GM18867 (cell line): Measurements from ENCODE around the gene HRC.
"Not testable (repeated sequence)": the region's sequence is repeated elsewhere in the genome, so short reads cannot be mapped to it uniquely, and the experiment has no call there.

Source experiments
- ATAC-seq: cut with Tn5 transposase; IDR thresholded peaks from one replicate; pipeline ENCODE4 v1.9.1; 2021; ENCODE audit warnings: mild to moderate bottlenecking, moderate library complexity; ENCODE audit not compliant: unreplicated experiment

The HRC gene, protein sequence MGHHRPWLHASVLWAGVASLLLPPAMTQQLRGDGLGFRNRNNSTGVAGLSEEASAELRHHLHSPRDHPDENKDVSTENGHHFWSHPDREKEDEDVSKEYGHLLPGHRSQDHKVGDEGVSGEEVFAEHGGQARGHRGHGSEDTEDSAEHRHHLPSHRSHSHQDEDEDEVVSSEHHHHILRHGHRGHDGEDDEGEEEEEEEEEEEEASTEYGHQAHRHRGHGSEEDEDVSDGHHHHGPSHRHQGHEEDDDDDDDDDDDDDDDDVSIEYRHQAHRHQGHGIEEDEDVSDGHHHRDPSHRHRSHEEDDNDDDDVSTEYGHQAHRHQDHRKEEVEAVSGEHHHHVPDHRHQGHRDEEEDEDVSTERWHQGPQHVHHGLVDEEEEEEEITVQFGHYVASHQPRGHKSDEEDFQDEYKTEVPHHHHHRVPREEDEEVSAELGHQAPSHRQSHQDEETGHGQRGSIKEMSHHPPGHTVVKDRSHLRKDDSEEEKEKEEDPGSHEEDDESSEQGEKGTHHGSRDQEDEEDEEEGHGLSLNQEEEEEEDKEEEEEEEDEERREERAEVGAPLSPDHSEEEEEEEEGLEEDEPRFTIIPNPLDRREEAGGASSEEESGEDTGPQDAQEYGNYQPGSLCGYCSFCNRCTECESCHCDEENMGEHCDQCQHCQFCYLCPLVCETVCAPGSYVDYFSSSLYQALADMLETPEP

DNA sequence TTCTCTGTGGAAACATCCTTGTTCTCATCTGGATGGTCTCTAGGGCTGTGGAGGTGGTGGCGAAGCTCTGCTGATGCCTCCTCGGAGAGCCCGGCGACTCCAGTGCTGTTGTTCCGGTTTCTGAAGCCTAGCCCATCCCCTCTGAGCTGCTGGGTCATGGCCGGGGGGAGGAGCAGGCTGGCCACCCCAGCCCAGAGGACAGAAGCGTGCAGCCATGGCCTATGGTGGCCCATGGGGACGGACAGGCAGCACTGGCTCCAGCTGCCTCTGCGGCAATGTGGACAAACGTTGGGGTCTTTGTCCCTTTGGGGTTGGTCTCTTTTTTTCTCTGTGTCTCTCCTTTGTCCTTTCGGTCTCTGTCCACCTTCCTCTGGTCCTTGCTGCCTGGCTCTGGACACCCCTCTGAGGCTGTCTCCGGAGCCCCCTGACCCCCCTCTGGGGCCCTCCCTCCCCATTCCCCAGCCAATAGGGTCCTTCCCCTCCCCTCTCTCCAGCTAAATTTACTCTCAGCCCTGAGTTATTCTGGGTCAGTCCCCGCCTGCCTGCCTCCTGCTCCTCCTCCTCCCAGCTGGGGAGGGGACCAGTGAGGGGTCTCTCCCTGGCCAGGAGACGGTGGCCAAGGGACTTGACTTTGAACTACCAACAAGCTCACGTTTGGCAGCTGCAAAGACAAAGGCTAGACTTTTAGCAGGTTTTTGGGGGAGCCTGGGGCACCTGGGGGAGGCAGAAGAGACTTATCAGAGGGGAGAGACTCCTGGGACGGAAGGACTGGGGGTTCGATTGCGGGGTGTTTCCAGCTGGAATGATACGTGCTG, at the start of gene HRC:
Gene HRC, minus strand, starts transcription at position 392 of the 815 bp plus-strand sequence. Its CDS starts 159 bp downstream, at position 233.
- ATAC-seq: no peak

DNA sequence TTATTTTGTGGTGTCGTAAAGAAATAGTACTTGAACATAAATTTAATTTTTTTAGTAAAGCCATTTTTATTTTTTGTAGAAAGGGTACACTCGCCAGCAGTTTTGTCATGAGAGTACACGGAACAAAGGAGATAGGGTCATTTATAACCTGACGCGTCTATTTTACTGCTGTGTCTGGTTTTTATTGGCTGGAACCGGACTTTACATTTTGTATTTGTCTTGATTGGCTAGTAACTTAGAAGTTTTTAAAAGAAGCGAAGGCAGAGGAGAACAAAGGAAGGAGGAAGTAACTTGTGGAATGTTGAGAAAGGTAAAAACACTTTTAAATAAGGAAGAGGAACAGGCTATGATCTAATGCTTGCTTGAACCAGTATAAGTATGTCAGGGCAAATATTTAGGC, 45.8 kb upstream of the HRC start:
- ATAC-seq: no peak

DNA sequence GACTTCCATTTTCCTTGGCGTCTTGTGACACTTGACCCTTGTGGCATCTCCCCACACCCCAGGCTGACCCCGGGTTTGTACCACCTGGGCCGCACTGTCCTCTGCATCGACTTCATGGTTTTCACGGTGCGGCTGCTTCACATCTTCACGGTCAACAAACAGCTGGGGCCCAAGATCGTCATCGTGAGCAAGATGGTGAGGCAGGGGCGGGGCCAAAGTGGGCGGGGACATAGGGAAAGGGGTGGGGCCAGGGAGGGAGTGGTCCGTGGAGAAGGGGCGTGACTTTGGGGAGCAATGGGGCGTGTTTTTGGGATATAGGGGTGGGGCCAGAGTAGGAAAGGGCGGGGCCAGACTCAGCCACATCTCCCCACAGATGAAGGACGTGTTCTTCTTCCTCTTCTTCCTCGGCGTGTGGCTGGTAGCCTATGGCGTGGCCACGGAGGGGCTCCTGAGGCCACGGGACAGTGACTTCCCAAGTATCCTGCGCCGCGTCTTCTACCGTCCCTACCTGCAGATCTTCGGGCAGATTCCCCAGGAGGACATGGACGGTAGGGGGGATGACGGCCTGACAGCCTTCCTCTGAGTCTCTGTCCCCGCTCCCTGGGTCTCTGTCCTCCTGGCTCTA, 45.2 kb upstream of the HRC start:
- ATAC-seq: no peak

DNA sequence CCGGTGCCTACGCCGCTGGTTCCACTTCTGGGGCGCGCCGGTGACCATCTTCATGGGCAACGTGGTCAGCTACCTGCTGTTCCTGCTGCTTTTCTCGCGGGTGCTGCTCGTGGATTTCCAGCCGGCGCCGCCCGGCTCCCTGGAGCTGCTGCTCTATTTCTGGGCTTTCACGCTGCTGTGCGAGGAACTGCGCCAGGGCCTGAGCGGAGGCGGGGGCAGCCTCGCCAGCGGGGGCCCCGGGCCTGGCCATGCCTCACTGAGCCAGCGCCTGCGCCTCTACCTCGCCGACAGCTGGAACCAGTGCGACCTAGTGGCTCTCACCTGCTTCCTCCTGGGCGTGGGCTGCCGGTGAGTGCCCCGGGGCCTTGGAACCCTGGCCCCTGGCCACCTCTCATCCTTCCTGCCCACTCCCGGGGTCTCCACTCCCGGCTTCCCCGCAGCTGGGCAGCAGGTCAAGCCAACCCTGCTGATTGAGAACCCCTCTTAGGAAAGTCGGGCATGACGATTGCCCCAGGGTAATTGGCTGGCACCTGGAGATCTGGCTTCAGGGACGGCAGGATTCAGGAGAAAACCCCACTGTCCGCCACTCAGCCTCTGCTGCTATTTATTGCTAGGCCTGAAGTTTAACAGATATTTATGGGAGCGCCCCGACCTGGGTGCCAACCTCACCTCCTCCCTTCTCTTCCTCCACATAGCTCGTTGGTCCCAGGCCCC, 41.5 kb upstream of the HRC start:
- ATAC-seq: no peak

DNA sequence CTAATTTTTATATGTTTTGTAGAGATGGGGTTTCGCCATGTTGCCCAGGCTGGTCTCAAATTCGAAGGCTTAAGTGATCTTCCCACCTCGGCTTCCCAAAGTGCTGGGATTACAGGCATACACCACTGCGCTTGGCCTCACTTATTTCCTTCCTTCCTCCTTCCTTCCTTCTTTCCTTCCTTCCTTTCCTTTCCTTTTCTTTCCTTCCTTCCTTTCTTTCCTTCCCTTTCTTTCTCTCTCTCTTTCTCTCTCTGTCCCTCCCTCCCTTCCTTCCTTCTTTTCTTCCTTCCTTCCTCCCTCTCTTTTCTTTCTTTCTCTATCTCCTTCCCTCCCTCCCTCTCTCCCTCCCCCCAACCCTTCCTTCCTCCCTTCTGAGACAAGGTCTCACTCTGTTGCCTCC, 39.2 kb upstream of the HRC start:
- ATAC-seq: no peak

DNA sequence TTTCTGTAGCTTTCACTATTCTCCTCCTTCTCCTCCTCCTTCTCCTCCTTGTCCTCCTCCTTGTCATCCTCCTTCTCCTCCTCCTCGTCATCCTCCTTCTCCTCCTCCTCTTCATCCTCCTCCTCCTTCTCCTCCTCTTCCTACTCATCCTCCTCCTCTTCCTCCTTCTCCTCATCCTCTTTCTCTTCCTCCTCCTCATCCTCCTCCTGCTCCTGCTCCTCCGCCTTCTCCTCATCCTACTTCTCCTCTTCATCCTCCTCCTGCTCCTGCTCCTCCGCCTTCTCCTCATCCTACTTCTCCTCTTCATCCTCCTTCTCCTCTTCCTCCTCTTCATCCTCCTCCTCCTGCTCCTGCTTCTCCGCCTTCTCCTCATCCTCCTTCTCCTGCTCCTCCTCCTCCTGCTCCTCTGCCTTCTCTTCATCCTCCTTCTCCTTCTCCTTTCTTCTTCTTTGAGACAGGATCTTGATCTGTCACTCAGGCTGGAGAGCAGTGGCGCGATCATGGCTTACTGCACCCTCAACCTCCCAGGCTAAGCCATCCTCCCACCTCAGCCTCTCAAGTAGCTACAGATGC, 38.7 kb upstream of the HRC start:
- no peak for ATAC-seq

DNA sequence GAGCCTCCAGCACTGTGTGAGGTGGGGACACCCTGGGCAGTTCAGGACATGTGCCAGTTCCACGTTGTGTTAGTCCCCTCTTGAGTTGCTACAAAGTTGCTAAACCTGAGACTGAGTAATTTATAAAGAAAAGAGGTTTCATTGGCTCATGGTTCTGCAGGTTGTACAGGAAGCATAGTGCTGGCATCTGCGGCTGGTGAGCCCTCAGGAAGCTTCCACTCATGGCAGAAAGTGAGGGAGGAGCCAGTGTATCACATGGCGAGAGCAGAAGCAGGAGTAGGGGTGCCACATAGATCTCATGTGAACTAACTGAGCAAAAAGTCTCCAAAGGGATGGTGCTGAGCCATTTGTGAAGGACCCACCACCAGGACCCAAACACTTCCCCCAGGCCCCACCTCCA, 35.6 kb upstream of the HRC start:
- no peak for ATAC-seq

DNA sequence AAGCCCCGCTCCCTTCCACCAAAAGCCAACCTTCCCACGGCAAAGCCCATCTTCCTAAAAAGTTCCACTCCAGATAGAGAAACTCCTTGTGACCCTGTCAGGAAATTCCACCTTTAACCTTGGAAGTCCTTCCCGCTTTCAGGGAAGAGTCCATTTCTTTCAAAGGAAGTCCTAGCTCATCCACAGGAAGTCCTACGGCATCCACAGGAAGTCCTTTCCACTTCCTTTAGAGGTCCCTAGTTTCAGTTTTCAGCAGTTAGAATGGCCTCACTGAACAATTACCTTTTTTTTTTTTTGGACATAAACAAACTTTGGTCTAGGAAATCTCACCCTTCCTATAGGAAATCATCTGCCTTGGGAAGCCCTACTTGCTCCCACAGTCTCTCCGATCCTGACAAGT, 34.1 kb upstream of the HRC start:
- ATAC-seq: no peak

DNA sequence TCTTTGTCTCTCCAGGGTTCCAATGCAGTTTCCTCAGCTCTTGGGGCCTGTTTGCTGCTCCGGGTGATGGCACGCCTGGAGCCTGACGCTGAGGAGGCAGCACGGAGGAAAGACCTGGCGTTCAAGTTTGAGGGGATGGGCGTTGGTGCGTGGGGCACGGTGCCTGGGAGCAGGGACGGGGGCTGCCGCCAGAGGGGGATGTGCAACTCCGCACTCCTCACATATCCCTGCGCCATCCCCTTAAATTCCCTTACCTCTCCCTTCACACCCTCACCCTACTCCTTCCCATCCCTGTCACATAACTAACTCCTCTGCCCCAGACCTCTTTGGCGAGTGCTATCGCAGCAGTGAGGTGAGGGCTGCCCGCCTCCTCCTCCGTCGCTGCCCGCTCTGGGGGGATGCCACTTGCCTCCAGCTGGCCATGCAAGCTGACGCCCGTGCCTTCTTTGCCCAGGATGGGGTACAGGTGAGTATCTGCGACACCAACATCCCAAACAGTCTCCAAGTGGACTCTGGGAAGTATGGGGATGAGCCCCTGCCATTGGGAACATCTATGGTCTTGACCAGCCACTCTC, 33.5 kb upstream of the HRC start:
- no peak for ATAC-seq

DNA sequence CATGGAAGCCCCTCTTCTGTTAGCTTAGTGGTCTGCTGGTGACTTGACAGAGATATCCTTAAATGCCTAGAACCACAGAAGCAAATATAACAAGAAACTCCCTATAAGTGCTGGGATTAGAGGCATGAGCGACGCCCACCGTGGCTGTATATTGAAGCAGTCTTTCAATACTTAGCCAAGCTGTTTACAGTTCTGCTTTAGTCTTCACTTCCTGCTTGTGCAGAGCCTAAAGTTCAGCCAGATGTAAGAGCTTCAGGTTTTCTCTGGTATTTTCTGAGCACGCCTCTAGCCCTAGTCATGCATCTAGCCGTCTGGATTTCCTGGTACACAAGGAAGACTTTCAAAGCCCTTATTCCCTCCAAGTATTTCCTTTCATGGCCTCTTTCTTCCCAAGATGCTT, 30.9 kb upstream of the HRC start:
- ATAC-seq: no peak

DNA sequence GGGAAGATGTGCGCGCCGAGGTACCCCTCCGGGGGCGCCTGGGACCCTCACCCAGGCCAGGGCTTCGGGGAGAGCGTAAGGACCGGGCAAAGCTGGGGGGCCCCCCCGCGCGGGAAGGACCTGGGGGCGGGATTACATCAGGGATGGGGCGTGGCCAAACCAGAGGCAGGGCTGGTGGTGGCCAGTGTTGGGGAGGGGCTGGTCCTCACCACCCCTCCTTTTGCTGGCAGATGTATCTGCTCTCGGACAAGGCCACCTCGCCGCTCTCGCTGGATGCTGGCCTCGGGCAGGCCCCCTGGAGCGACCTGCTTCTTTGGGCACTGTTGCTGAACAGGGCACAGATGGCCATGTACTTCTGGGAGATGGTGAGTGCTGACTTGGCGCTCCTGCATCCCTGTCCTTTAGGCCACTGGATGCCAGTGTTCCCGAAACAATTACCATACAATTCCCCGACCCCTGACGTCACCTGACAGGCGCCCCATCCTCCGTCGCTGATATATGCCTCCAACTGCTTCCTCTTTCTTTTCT, 27.7 kb upstream of the HRC start:
- no peak for ATAC-seq

DNA sequence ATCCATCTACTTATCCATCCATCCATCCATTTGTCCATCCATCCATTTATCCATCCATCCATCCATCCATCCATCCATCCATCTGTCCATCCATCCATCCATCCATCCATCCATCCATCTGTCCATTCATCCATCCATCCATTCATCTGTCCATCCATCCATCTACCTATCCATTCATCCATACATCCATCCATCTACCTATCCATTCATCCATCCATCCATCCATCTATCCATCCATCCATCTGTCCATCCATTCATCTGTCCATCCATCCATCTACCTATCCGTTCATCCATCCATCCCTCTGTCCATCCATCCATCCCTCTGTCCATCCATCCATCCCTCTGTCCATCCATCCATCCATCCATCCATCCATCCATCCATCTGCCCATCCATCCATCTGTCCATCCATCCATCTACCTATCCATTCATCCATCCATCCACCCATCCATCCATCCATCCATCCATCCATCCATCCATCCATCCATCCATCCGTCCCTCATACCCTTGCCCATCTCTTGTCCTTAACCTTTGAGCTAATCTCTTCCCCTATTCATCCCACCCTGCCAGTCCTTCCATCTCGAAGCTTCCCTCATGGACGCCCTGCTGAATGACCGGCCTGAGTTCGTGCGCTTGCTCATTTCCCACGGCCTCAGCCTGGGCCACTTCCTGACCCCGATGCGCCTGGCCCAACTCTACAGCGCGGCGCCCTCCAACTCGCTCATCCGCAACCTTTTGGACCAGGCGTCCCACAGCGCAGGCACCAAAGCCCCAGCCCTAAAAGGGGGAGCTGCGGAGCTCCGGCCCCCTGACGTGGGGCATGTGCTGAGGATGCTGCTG, 27.0 kb upstream of the HRC start:
- ATAC-seq: not testable (repeated sequence)

DNA sequence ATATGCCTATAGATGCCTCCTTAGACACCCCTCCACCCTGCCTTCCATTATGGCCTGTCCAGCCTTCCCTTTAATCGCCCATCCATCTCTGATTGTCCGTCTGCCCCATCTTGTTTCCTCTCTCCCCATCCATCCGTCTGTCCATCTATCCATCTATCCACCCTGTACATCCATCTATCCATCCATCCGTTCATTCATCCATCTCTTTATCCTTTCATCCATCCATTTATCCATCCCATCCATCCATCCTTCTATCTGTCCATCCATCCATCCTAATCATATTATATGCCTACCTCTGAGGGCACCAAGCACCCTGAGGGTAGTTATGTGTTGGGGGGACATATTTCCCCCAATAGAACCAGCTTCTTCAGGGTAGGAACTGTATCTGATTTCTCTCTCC, 25.5 kb upstream of the HRC start:
- no peak for ATAC-seq

DNA sequence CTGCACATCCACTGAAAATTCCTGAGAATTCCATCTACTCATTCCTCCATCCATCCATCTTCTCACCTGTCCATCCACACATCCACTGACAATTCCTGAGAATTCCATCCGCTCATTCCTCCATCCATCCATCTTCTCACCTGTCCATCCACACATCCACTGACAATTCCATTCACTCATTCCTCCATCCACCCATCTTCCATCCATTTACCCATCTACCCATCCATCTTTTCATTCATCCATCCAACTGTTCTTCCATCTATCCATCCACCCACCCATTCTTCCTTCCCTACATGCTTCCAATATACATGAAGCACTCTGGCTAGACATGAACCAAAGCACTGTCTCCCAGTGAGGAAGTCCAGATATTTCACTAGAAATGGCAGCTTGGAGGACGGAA, 18.0 kb upstream of the HRC start:
- ATAC-seq: no peak

DNA sequence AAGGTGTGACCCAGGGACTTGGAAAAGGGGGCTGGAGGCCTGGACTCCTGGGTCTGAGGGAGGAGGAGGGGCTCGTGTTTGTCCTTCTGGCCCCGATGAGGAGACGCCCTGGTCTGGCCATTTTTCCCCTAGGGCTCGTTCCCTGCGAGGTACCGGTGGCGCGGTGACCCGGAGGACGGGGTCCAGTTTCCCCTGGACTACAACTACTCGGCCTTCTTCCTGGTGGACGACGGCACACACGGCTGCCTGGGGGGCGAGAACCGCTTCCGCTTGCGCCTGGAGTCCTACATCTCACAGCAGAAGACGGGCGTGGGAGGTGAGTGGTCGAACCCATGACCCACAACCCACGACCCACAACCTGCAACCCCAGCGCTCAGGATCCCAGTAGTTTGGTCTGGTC, 13.2 kb upstream of the HRC start:
- no peak for ATAC-seq

DNA sequence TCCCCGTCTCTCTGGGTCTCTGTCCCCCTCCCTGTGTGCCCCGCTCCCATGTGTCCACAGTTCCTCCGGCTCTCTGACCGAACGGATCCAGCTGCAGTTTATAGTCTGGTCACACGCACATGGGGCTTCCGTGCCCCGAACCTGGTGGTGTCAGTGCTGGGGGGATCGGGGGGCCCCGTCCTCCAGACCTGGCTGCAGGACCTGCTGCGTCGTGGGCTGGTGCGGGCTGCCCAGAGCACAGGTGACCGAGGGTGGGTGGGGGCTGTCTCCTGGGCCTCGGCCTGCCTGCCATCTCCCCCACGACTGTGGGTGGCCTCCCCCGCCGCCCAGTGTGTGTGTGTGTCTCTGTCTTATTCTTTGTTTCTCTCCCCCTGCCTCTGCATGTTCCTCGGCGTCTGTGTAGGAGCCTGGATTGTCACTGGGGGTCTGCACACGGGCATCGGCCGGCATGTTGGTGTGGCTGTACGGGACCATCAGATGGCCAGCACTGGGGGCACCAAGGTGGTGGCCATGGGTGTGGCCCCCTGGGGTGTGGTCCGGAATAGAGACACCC, 12.7 kb upstream of the HRC start:
- ATAC-seq: no peak

DNA sequence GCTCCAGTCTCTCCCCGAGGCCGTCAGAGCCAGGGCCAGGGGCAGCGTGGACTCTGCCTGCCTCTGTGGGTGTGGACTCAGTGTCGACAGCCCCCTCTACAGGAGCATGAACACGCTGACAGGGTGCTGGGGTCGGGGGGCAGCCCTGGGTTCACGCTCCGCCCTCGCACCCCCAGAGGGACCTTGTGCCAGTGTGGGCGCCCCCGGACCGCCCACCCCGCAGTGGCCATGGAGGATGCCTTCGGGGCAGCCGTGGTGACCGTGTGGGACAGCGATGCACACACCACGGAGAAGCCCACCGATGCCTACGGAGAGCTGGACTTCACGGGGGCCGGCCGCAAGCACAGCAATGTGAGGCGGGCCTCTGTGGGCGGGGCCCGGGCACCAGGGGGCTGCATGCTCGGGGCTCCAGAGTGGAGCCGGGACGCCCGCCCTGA, 10.7 kb upstream of the HRC start:
- ATAC-seq: no peak

DNA sequence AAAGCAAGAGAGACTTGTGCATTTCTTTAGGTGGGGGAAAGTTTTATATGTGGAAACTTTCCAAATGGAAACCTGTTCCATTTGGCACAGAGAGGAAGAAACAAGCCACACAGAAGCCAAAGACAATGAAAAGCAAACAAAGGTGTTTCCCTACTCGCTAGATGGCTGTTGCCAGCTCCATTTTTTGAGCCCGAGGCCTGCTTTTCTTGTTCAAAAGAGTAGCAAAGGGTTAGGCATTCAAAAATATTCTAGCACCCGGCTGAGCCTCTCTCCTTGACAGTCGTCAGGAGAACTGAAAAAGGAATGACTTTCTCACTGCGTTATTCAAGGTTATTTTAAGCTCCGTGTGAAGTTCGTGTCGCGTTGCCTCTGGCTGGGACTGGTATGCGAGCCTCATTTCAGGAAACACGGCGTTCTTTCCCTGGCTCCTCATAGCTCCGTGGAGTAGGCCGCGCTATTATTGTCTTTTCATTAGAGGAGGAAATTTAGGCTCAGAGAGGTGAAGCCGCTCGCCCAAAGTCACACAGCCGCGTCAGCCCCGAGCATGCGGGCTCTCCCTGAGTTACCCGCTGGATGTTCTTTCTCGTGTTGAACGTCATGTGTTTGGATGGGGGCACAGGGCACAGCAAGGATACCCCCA, 10.0 kb upstream of the HRC start:
- no peak for ATAC-seq
